SK-N-SH treated with all-trans-retinoic acid at 6 μM for 48 hours (cell line): ENCODE results near the gene CLEC4E.
"Not testable (repeated sequence)": the region's sequence is repeated elsewhere in the genome, so short reads cannot be mapped to it uniquely, and the experiment has no call there.

Source experiments
- ATAC-seq: fragments of 200-7000 bp; cut with Tn5 transposase; 3 replicates; pipeline ENCODE4 v1.9.1; 2020; ENCODE audit warnings: mild to moderate bottlenecking, moderate library complexity
- ARNTL ChIP-seq: fragments of 450-650 bp; formaldehyde crosslinking; IDR thresholded peaks from 2 replicates; pipeline ENCODE4 v1.5.0; 2020; ENCODE audit warnings: low read depth, mild to moderate bottlenecking, moderate library complexity, borderline replicate concordance
- BACH2 ChIP-seq: fragments of 250-450 bp; sonication (Bioruptor Pico); IDR thresholded peaks from 2 replicates; pipeline ENCODE4 v1.9.0; 2021; ENCODE audit warnings: mild to moderate bottlenecking, borderline replicate concordance
- CSDC2 ChIP-seq: fragments of 250-450 bp; sonication (Bioruptor Pico); IDR thresholded peaks from 2 replicates; pipeline ENCODE4 v1.5.0; 2020; ENCODE audit warnings: mild to moderate bottlenecking, moderate library complexity
- ESRRG ChIP-seq: fragments of 250-450 bp; sonication (Bioruptor Pico); IDR thresholded peaks from 2 replicates; pipeline ENCODE4 v1.6.1; 2021; ENCODE audit warnings: mild to moderate bottlenecking
- ISL1 ChIP-seq: fragments of 250-450 bp; sonication (Bioruptor Pico); IDR thresholded peaks from 2 replicates; pipeline ENCODE4 v2.1.2; 2022; ENCODE audit warnings: mild to moderate bottlenecking, moderate library complexity
- OSR1 ChIP-seq: fragments of 250-450 bp; sonication (Bioruptor Pico); IDR thresholded peaks from 2 replicates; pipeline ENCODE4 v1.8.0; 2022; ENCODE audit warnings: moderate library complexity, mild to moderate bottlenecking, inconsistent platforms
- PPARA ChIP-seq: fragments of 250-450 bp; sonication (Bioruptor Pico); IDR thresholded peaks from 2 replicates; pipeline ENCODE4 v1.5.0; 2020; ENCODE audit warnings: mild to moderate bottlenecking, borderline replicate concordance
- RARB ChIP-seq: fragments of 250-450 bp; sonication (Bioruptor Pico); IDR thresholded peaks from 2 replicates; pipeline ENCODE4 v1.8.0; 2021; ENCODE audit warnings: mild to moderate bottlenecking, moderate library complexity
- TCF4 ChIP-seq: fragments of 250-450 bp; sonication (Bioruptor Pico); IDR thresholded peaks from 2 replicates; pipeline ENCODE4 v1.8.0; 2021; ENCODE audit warnings: mild to moderate bottlenecking, moderate library complexity, borderline replicate concordance
- TOX ChIP-seq: fragments of 250-450 bp; sonication (Bioruptor Pico); IDR thresholded peaks from 2 replicates; pipeline ENCODE4 v1.8.0; 2021; ENCODE audit warnings: mild to moderate bottlenecking, moderate library complexity, borderline replicate concordance
- ZC3H10 ChIP-seq: fragments of 250-450 bp; sonication (Bioruptor Pico); IDR thresholded peaks from 2 replicates; pipeline ENCODE4 v1.5.1; 2021; ENCODE audit warnings: mild to moderate bottlenecking, moderate library complexity
- ZFP30 ChIP-seq: fragments of 450-650 bp; formaldehyde crosslinking; IDR thresholded peaks from 2 replicates; pipeline ENCODE4 v1.5.0; 2022; ENCODE audit warnings: mild to moderate bottlenecking, moderate library complexity
- ZNF565 ChIP-seq: fragments of 450-650 bp; formaldehyde crosslinking; conservative IDR thresholded peaks from 2 replicates; pipeline ENCODE4 v1.5.0; 2020; ENCODE audit warnings: low read depth, mild to moderate bottlenecking, moderate library complexity
- ZNF8 ChIP-seq: fragments of 450-650 bp; formaldehyde crosslinking; IDR thresholded peaks from 2 replicates; pipeline ENCODE4 v1.5.0; 2020; ENCODE audit warnings: mild to moderate bottlenecking, moderate library complexity
- TF ChIP-seq, protein P1 (sequence below): fragments of 250-450 bp; sonication (Bioruptor Pico); IDR thresholded peaks from 2 replicates; pipeline ENCODE4 v1.5.1; 2021; ENCODE audit warnings: mild to moderate bottlenecking, moderate library complexity
- TF ChIP-seq, protein P2 (sequence below): fragments of 250-450 bp; sonication (Bioruptor Pico); IDR thresholded peaks from 2 replicates; pipeline ENCODE4 v1.5.0; 2020; ENCODE audit warnings: mild to moderate bottlenecking, moderate library complexity
- TF ChIP-seq, protein P3 (sequence below): fragments of 250-450 bp; sonication (Bioruptor Pico); IDR thresholded peaks from 2 replicates; pipeline ENCODE4 v1.5.1; 2020; ENCODE audit warnings: low read depth, mild to moderate bottlenecking, moderate library complexity
- TF ChIP-seq, protein P4 (sequence below): fragments of 250-450 bp; sonication (Bioruptor Pico); IDR thresholded peaks from 2 replicates; pipeline ENCODE4 v1.8.0; 2020; ENCODE audit warnings: mild to moderate bottlenecking, moderate library complexity, borderline replicate concordance
- TF ChIP-seq, protein P5 (sequence below): fragments of 250-450 bp; sonication (Bioruptor Pico); IDR thresholded peaks from 2 replicates; pipeline ENCODE4 v1.8.0; 2021; ENCODE audit warnings: low read depth, mild to moderate bottlenecking, moderate library complexity, borderline replicate concordance

Gene CLEC4E

GRCh38 chr12:8566525-8566924 lies 25.8 kb upstream of the CLEC4E start:
- ATAC-seq: no peak
- no peak for TF ChIP-seq CSDC2 (CRISPR knock-in tag)
- no peak for TF ChIP-seq OSR1
- TF ChIP-seq, protein P1, sequence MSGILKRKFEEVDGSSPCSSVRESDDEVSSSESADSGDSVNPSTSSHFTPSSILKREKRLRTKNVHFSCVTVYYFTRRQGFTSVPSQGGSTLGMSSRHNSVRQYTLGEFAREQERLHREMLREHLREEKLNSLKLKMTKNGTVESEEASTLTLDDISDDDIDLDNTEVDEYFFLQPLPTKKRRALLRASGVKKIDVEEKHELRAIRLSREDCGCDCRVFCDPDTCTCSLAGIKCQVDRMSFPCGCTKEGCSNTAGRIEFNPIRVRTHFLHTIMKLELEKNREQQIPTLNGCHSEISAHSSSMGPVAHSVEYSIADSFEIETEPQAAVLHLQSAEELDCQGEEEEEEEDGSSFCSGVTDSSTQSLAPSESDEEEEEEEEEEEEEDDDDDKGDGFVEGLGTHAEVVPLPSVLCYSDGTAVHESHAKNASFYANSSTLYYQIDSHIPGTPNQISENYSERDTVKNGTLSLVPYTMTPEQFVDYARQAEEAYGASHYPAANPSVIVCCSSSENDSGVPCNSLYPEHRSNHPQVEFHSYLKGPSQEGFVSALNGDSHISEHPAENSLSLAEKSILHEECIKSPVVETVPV (CRISPR knock-in tag): no peak
- TF ChIP-seq RARB (CRISPR knock-in tag): no peak
- no peak for TF ChIP-seq ZNF8 (CRISPR knock-in tag)
- TF ChIP-seq, protein P2, sequence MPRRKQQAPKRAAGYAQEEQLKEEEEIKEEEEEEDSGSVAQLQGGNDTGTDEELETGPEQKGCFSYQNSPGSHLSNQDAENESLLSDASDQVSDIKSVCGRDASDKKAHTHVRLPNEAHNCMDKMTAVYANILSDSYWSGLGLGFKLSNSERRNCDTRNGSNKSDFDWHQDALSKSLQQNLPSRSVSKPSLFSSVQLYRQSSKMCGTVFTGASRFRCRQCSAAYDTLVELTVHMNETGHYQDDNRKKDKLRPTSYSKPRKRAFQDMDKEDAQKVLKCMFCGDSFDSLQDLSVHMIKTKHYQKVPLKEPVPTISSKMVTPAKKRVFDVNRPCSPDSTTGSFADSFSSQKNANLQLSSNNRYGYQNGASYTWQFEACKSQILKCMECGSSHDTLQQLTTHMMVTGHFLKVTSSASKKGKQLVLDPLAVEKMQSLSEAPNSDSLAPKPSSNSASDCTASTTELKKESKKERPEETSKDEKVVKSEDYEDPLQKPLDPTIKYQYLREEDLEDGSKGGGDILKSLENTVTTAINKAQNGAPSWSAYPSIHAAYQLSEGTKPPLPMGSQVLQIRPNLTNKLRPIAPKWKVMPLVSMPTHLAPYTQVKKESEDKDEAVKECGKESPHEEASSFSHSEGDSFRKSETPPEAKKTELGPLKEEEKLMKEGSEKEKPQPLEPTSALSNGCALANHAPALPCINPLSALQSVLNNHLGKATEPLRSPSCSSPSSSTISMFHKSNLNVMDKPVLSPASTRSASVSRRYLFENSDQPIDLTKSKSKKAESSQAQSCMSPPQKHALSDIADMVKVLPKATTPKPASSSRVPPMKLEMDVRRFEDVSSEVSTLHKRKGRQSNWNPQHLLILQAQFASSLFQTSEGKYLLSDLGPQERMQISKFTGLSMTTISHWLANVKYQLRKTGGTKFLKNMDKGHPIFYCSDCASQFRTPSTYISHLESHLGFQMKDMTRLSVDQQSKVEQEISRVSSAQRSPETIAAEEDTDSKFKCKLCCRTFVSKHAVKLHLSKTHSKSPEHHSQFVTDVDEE: no peak
- TF ChIP-seq, protein P3, sequence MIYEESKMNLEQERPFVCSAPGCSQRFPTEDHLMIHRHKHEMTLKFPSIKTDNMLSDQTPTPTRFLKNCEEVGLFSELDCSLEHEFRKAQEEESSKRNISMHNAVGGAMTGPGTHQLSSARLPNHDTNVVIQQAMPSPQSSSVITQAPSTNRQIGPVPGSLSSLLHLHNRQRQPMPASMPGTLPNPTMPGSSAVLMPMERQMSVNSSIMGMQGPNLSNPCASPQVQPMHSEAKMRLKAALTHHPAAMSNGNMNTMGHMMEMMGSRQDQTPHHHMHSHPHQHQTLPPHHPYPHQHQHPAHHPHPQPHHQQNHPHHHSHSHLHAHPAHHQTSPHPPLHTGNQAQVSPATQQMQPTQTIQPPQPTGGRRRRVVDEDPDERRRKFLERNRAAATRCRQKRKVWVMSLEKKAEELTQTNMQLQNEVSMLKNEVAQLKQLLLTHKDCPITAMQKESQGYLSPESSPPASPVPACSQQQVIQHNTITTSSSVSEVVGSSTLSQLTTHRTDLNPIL (CRISPR knock-in tag): no peak
- no peak for TF ChIP-seq ZNF565 (CRISPR knock-in tag)
- TF ChIP-seq, protein P4, sequence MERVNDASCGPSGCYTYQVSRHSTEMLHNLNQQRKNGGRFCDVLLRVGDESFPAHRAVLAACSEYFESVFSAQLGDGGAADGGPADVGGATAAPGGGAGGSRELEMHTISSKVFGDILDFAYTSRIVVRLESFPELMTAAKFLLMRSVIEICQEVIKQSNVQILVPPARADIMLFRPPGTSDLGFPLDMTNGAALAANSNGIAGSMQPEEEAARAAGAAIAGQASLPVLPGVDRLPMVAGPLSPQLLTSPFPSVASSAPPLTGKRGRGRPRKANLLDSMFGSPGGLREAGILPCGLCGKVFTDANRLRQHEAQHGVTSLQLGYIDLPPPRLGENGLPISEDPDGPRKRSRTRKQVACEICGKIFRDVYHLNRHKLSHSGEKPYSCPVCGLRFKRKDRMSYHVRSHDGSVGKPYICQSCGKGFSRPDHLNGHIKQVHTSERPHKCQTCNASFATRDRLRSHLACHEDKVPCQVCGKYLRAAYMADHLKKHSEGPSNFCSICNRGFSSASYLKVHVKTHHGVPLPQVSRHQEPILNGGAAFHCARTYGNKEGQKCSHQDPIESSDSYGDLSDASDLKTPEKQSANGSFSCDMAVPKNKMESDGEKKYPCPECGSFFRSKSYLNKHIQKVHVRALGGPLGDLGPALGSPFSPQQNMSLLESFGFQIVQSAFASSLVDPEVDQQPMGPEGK: no peak
- no peak for TF ChIP-seq ARNTL (CRISPR knock-in tag)
- no peak for TF ChIP-seq ZFP30 (CRISPR knock-in tag)
- no peak for TF ChIP-seq TOX (CRISPR knock-in tag)

DNA sequence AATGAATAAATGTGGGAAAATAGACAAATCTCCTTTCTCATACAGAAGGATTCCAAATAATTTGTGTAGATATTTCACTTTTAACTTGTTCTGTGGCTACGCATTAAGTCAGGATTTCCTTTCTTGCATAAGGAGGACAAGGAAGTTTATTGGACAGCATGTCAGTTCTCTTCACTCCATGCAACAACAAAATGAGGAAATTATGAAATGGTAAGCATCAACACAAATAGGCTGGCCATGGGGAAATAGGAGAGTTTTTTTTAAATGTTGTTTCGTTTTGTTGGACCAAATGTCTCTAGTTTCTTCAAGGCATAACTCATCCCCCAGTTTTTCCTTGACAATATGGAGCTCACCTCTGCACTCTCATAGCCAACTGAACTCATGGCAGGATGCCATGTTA lies 25.3 kb upstream of the CLEC4E start:
- not testable (repeated sequence) for ATAC-seq

GRCh38 chr12:8564656-8565055 lies 24.0 kb upstream of the CLEC4E start:
- TF ChIP-seq, protein P3 (CRISPR knock-in tag): no peak
- no peak for TF ChIP-seq ZNF8 (CRISPR knock-in tag)
- TF ChIP-seq, protein P4: no peak
- TF ChIP-seq RARB (CRISPR knock-in tag): no peak
- no peak for TF ChIP-seq TOX (CRISPR knock-in tag)
- TF ChIP-seq CSDC2 (CRISPR knock-in tag): no peak
- no peak for TF ChIP-seq PPARA (CRISPR knock-in tag)
- TF ChIP-seq ESRRG: no peak
- no peak for TF ChIP-seq OSR1
- TF ChIP-seq ZC3H10 (CRISPR knock-in tag): no peak
- TF ChIP-seq, protein P1 (CRISPR knock-in tag): no peak
- TF ChIP-seq TCF4 (CRISPR knock-in tag): no peak
- TF ChIP-seq ISL1 (CRISPR knock-in tag): no peak
- TF ChIP-seq, protein P5, sequence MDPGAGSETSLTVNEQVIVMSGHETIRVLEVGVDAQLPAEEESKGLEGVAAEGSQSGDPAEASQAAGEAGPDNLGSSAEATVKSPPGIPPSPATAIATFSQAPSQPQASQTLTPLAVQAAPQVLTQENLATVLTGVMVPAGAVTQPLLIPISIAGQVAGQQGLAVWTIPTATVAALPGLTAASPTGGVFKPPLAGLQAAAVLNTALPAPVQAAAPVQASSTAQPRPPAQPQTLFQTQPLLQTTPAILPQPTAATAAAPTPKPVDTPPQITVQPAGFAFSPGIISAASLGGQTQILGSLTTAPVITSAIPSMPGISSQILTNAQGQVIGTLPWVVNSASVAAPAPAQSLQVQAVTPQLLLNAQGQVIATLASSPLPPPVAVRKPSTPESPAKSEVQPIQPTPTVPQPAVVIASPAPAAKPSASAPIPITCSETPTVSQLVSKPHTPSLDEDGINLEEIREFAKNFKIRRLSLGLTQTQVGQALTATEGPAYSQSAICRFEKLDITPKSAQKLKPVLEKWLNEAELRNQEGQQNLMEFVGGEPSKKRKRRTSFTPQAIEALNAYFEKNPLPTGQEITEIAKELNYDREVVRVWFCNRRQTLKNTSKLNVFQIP: no peak
- TF ChIP-seq ZNF565 (CRISPR knock-in tag): no peak
- no peak for TF ChIP-seq ARNTL (CRISPR knock-in tag)
- no peak for TF ChIP-seq BACH2
- no peak for TF ChIP-seq ZFP30 (CRISPR knock-in tag)
- TF ChIP-seq, protein P2: no peak
- no peak for ATAC-seq
